OCI-LY7 (cell line): ENCODE measurements around the gene ZNF827. TPM values are rescaled to one million over a fixed set of nuclear protein-coding genes. Genes with fewer than 3 reads are reported as not detected.

ENCODE experiments used
- BruUV-seq: library from RNA; stranded (reverse); fragments of 400-500 nt; replicated peaks from 2 replicates; lab custom pipeline; 2021; lab: Mats Ljungman, UMichigan
- CTCF ChIA-PET: fragments of 300-600 bp; sonication (Branson Sonifier 250); formaldehyde crosslinking; loops from one replicate; lab custom pipeline; 2022; ENCODE audit warnings: antibody characterized with exemption; ENCODE audit not compliant: unreplicated experiment; lab: Charles Lee
- POLR2A ChIA-PET: fragments of 300-600 bp; sonication (Branson Sonifier 250); formaldehyde crosslinking; loops from one replicate; lab custom pipeline; 2022; ENCODE audit warnings: antibody characterized with exemption; lab: Charles Lee
- DNase-seq: peaks from one replicate; pipeline ENCODE4 v3.0.0-alpha.2; 2015; ENCODE audit warnings: low spot score
- H2AFZ ChIP-seq: fragments of 200-600 bp; sonication (generic), shearing (Covaris generic); 2 replicates; pipeline ENCODE4 v1.6.1; 2014; ENCODE audit warnings: mild to moderate bottlenecking, antibody characterized with exemption, low read length, moderate library complexity
- H3K27ac ChIP-seq: fragments of 200-600 bp; sonication (generic); 2 replicates; pipeline ENCODE4 v1.5.1; 2014; ENCODE audit warnings: mixed run types, low read depth, mild to moderate bottlenecking, moderate library complexity, low read length, inconsistent platforms; ENCODE audit not compliant: poor library complexity, severe bottlenecking
- H3K36me3 ChIP-seq: fragments of 200-600 bp; sonication (generic); 2 replicates; pipeline ENCODE4 v1.6.1; 2014; ENCODE audit warnings: mild to moderate bottlenecking, antibody characterized with exemption, low read length, moderate library complexity, mixed read lengths; ENCODE audit not compliant: insufficient read depth
- H3K4me1 ChIP-seq: fragments of 200-600 bp; sonication (generic); 2 replicates; pipeline ENCODE4 v1.5.1; 2014; ENCODE audit warnings: mild to moderate bottlenecking, low read length; ENCODE audit not compliant: insufficient read depth, poor library complexity, severe bottlenecking
- H3K4me2 ChIP-seq: fragments of 200-600 bp; sonication (generic); 2 replicates; pipeline ENCODE4 v1.6.1; 2014; ENCODE audit warnings: mild to moderate bottlenecking, low read length
- H3K4me3 ChIP-seq: fragments of 200-600 bp; sonication (generic); 2 replicates; pipeline ENCODE4 v1.5.1; 2014; ENCODE audit warnings: mild to moderate bottlenecking, low read depth, low read length; ENCODE audit not compliant: poor library complexity, severe bottlenecking
- H3K79me2 ChIP-seq: fragments of 200-600 bp; sonication (generic); 2 replicates; pipeline ENCODE4 v1.6.1; 2016; ENCODE audit warnings: low read depth, mild to moderate bottlenecking, low read length, moderate library complexity, mixed read lengths; ENCODE audit not compliant: insufficient read depth
- H3K9me2 ChIP-seq: fragments of 200-600 bp; sonication (generic); 2 replicates; pipeline ENCODE4 v1.6.1; 2016; ENCODE audit warnings: mild to moderate bottlenecking, low read length, mixed read lengths; ENCODE audit not compliant: insufficient read depth
- H3K9me3 ChIP-seq: fragments of 200-600 bp; sonication (generic); 2 replicates; pipeline ENCODE4 v1.6.1; 2014; ENCODE audit warnings: mild to moderate bottlenecking, mixed run types, low read length, mixed read lengths
- H4K20me1 ChIP-seq: fragments of 200-600 bp; sonication (generic); 2 replicates; pipeline ENCODE4 v1.6.1; 2014; ENCODE audit warnings: mild to moderate bottlenecking, antibody characterized with exemption, low read length, moderate library complexity, mixed read lengths; ENCODE audit not compliant: insufficient read depth
- EZH2phosphoT487 ChIP-seq: fragments of 200-600 bp; sonication (generic); IDR thresholded peaks from 2 replicates; pipeline ENCODE4 v1.6.1; 2018; ENCODE audit warnings: low read depth, borderline replicate concordance, mild to moderate bottlenecking, mixed run types, antibody characterized with exemption, low read length, moderate library complexity, mixed read lengths
- intact Hi-C: fragments of 100-400 bp; cut with micrococcal nuclease; formaldehyde crosslinking; loops from one replicate; pipeline ENCODE4 v1.10.0; 2022; ENCODE audit not compliant: unreplicated experiment
- total RNA-seq, 2 experiments: library from RNA; depleted of rRNA in 1 of 2; stranded (reverse); fragments of >200 nt in 1 of 2; shearing (Covaris generic) in 1 of 2; gene quantifications; 2 replicates each; pipeline ENCODE4 v1.2.3, GENCODE V29; 2014 to 2022
- TF ChIP-seq, protein P1 (sequence below): fragments of 200-600 bp; sonication (generic); conservative IDR thresholded peaks from 2 replicates; pipeline ENCODE4 v1.5.1; 2014; ENCODE audit warnings: mild to moderate bottlenecking, antibody characterized with exemption, low read length, moderate library complexity, mixed read lengths

Gene ZNF827
- total RNA-seq, 2 experiments from 2014 or later = 15.1 to 42.9 TPM

DNA sequence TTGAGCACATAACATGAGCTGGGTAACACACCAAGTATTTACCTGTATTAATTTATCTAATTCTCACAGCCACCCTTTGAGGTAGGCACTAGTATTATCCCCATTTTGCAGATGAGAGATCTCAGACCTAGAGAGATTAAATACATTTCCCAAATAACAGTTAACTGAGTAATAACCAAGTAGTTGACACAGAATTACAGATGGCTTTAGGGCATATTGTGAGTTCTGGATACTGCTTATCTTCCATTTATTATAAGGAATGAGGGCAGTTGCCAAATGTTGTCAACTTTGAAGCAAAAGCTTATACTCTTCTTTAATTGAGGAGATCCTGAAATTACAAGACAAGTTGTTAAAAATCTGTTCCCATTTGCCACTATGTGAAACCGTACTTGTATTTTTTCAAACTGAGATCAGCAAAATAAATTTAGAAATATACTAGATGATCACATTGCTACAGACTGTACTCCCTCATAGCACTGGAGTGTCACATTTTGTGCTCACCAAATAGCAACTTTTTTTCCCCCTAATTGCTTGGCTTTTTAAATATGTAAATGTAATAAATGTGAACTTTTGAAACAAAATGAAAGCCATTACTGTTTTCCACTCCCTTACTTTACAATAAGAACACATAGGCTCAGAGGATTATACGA, 62.0 kb downstream of the ZNF827 start:
- Histone ChIP-seq H3K36me3 (peaks cover 79% of the 10 kb centered on the region), H3K9me2 (no peaks in the 10 kb centered on the region), H3K79me2 (no peaks in the 10 kb centered on the region; the same call in 1 of the 2 replicates), H3K4me2 (no peak overlapping the region), H3K27ac (no peak overlapping the region), H4K20me1 (no peaks in the 10 kb centered on the region), H3K9me3 (no peaks in the 10 kb centered on the region), H2AFZ (no peak overlapping the region), H3K4me1 (peaks cover 2% of the 10 kb centered on the region), H3K4me3 (no peak overlapping the region)
- intact Hi-C loops = no loop called here
- no TSS peak for BruUV-seq
- POLR2A ChIA-PET = interaction anchor here (0.6 to 1.5 kb wide), 5 partner anchors 10 to 279 kb away, joined by 3 to 7 read pairs (median 4); no protein-coding TSS in a partner anchor
- CTCF ChIA-PET = no interaction called here
- no peak for TF ChIP-seq EZH2phosphoT487
- TF ChIP-seq, protein P1, sequence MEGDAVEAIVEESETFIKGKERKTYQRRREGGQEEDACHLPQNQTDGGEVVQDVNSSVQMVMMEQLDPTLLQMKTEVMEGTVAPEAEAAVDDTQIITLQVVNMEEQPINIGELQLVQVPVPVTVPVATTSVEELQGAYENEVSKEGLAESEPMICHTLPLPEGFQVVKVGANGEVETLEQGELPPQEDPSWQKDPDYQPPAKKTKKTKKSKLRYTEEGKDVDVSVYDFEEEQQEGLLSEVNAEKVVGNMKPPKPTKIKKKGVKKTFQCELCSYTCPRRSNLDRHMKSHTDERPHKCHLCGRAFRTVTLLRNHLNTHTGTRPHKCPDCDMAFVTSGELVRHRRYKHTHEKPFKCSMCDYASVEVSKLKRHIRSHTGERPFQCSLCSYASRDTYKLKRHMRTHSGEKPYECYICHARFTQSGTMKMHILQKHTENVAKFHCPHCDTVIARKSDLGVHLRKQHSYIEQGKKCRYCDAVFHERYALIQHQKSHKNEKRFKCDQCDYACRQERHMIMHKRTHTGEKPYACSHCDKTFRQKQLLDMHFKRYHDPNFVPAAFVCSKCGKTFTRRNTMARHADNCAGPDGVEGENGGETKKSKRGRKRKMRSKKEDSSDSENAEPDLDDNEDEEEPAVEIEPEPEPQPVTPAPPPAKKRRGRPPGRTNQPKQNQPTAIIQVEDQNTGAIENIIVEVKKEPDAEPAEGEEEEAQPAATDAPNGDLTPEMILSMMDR = no peak
- no peak for DNase-seq

DNA sequence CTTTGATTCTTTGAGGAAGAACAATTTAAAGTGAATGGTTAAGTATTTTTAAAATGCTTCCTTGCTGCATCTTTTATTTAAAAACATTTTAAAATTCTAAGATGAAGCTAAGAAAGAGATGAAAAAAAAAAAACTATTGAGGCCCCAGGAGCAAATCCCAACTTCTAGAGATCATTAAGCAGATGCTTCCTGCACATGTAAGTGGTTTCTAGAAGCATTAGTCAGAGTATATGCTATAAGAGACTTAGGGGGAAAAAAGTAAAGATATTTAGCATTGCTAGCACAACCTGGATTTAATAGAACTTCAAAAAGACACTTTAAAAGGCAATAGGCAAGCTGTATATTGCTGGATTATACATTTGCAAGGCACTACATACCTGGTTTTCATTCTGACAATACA, 64.7 kb downstream of the ZNF827 start:
- Histone ChIP-seq H2AFZ (no peak overlapping the region), H3K4me1 (no peaks in the 10 kb centered on the region), H3K4me2 (no peak overlapping the region), H3K79me2 (no peaks in the 10 kb centered on the region; the same call in 1 of the 2 replicates), H3K4me3 (no peak overlapping the region), H4K20me1 (no peaks in the 10 kb centered on the region), H3K9me3 (no peaks in the 10 kb centered on the region), H3K9me2 (no peaks in the 10 kb centered on the region), H3K27ac (no peak overlapping the region), H3K36me3 (peaks cover 76% of the 10 kb centered on the region)
- TF ChIP-seq EZH2phosphoT487 = no peak
- TF ChIP-seq, protein P1 = no peak
- intact Hi-C loops = no loop called here
- BruUV-seq = no TSS peak
- ChIA-PET CTCF (no interaction called here), POLR2A (interaction anchor here (0.7 kb wide), 1 partner anchor 57 kb away, joined by 3 read pairs; no protein-coding TSS in a partner anchor)
- DNase-seq = no peak

DNA sequence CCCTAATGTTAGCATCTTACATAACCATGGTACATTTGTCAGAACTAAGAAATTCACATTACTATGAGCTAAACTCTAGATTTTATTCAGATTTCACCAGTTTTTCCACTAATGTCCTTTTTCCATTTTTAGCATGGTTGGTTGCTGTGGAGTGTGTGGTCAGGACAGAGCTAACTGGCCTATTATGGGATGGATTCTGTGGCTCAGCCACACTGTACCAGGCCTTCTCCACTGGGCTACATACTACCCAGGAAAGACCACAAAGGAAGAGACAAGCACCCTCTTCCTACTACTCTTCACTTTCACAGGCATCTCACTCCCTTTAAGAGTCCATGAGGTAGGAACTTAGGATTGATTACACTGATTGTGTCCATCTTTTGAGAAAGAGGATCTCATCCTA, 67.4 kb downstream of the ZNF827 start:
- no peaks in the 10 kb centered on the region for H3K9me2 ChIP-seq
- DNase-seq = no peak
- H3K36me3 ChIP-seq = peaks cover 81% of the 10 kb centered on the region
- intact Hi-C loops = no loop called here
- H3K27ac ChIP-seq = no peak overlapping the region
- ChIA-PET POLR2A (interaction anchor here (0.6 kb wide), 1 partner anchor 500 kb away, joined by 3 read pairs; no protein-coding TSS in a partner anchor), CTCF (no interaction called here)
- no peaks in the 10 kb centered on the region for H4K20me1 ChIP-seq
- H3K79me2 ChIP-seq = peaks cover 4% of the 10 kb centered on the region; the same call in 1 of the 2 replicates
- H3K4me1 ChIP-seq = no peaks in the 10 kb centered on the region
- TF ChIP-seq, protein P1 = no peak
- no peak overlapping the region for H3K4me2 ChIP-seq
- no peak overlapping the region for H2AFZ ChIP-seq
- H3K9me3 ChIP-seq = no peaks in the 10 kb centered on the region
- H3K4me3 ChIP-seq = no peak overlapping the region
- no TSS peak for BruUV-seq
